Amniotic epithelial cell (primary cell): Measurements from ENCODE around the gene DMXL1.
"Not testable (repeated sequence)": the region's sequence is repeated elsewhere in the genome, so short reads cannot be mapped to it uniquely, and the experiment has no call there.

Experiments used
- DNase-seq: peaks from one replicate; pipeline ENCODE4 v3.0.0-alpha.2; 2010; ENCODE audit warnings: low read depth

The DMXL1 gene

DNA sequence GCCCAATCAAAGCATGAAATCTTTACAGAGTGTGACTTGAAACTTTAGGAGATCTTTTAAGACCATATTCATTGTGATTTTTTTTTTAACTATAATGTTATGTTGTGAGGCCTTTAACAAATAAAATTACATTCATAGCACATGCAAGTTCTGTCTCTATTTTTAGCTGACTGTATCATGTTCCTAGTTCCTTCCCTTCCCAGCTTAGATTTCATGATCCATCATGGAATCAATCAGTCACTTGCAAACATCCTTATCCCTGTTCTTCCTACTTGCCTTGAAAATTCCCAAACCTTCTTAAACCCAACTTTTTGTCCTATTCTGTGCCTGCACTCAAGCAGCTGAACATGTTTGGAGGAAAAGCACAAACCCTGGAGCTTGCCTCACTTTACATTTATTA lies 141.8 kb downstream of the DMXL1 start:
- no peak for DNase-seq

DNA sequence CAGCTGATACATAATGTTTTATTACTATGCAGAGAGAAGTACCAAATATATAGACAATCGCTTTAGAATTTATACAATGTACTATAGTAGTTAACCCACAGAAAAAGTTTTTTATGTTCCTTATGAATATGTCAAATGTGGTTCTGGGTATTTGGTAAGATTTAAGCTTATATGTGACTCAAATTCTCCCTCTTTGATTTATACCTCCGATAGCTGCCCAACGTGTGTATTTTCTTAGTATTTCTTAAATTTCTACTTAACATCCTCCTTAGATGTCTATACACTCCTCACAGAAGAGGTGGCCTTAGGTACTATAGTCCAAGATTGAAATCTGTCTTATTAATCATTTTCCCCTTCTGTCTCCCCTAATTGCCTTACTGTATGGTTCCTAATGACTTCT lies 146.3 kb downstream of the DMXL1 start:
- no peak for DNase-seq

DNA sequence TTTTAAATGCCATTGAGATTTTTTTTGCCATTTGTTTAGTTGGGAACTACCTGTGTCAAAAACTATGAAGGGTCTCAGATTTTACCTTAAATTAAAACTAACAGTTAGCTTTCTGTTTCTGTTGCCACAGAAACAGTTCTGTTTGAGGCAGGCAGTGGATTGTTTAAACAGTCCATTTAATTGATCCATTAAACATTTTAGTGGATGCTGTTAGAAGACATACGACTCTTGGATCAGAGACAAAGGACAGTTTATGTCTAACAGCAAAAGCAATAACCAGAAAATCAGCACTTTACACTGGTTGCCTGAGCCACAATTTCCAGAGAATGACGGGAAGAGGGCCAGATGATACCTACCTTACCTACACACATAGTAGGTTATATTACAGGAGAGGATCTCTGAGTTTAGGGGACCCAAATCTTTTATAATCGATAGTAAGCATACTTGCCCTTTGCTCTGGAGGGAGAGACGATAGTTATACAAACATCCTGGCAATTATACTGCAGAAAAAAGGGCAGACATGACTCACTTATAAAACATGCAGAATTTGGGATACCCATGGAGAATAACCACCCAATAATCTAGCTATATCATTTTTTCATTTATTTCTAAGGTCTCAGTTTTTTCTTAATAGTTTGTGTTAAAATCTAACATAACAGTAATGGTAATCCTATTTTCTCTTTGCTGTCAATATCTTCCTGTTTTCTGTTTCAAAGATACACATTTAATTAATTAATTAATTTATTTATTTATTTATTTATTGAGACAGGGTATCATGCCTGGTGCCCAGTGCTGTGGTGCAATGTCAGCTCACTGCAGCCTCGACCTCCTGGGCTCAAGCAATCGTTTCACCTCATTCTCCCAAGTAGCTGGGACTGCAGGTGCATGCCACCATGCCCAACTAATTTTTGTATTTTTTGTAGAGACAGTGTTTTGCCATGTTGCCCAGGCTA lies 148.2 kb downstream of the DMXL1 start:
- no peak for DNase-seq

- DNase-seq, result no peak
These were observed 149.8 kb downstream of the DMXL1 start for GRCh38 chr5:119220576-119221197.

GRCh38 chr5:119221330-119221729 lies 150.4 kb downstream of the DMXL1 start:
- DNase-seq, result no peak

GRCh38 chr5:119229950-119230349 lies 159.1 kb downstream of the DMXL1 start:
- DNase-seq, result no peak

- DNase-seq, result no peak
These were observed 167.6 kb downstream of the DMXL1 start for GRCh38 chr5:119238265-119239118.

DNA sequence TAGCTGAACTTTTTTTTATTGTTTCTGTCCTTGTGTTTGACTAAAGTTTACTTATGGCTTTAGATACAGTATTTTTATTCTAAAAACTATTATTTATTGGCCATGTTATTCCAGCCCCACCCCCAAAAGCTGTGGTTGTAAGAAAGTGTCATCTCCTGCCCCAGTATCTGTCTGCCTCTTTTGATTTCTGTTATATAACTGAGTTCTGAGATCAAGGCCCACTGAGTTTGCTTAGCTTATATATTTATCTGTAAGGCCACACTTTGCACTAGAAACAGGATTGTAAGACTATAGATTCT lies 168.2 kb downstream of the DMXL1 start:
- DNase-seq, result no peak

DNA sequence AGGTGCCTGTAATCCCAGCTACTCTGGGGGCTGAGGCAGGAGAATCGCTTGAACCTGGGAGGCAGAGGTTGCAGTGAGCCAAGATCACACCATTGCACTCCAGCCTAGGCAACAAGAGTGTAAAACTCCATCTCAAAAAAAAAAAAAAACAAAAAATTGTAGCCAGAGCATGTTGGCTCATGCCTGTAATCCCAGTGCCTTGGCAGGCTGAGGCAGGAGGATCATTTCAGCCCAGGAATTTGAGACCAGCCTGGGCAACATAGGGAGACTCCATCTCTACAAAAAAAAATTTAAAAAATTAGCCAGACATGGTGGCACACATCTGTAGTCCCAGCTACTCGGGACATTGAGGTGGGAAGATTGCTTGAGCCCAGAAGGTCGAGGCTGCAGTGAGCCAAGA lies 168.9 kb downstream of the DMXL1 start:
- not testable (repeated sequence) for DNase-seq

GRCh38 chr5:119243888-119244287 lies 173.0 kb downstream of the DMXL1 start:
- no peak for DNase-seq

DNA sequence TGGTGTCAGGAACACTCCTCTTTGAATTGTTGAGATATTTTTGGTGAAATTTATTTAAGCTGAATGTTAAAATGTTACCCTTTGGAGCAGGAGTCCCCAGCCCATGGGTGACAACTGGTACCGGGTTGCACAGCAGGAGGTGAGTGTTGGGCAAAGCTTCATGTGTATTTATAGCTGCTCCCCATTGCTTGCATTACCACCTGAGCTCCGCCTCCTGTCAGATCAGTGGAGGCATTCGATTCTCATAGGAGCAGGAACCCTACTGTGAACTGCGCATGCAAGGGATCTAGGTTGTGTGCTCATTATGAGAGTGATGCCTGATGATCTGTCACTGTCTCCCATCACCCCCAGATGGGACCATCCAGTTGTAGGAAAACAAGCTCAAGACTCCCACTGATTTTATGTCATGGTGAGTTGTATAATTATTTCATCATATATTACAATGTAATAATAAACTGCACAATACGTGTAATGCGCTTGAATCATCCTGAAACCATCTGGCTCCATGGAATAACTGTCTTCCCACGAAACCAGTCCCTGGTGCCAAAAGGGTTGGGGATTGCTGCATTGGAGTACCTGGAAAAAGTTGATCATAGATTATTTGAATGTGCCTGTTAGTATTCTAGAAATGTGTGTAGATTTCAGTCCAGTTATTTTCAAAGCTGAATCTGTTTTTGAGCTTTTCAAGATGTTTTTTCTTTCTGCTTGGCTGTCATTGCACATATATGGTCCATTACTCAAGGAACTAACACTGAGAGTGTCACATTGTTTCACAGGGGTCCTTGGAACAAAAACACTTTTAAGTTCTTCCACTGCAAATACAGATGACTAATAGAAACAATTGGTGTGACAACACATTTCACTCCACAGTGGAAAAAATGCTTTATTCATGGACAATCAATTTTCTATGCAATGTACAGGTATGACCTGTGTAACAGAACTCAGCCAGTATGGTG lies 180.3 kb downstream of the DMXL1 start:
- DNase-seq, result peak; percentile 49

- peak; percentile 33 for DNase-seq
These were observed 184.9 kb downstream of the DMXL1 start for GRCh38 chr5:119255571-119256356.

- DNase-seq, result no peak
These were observed 186.7 kb downstream of the DMXL1 start for GRCh38 chr5:119257613-119258012.

DNA sequence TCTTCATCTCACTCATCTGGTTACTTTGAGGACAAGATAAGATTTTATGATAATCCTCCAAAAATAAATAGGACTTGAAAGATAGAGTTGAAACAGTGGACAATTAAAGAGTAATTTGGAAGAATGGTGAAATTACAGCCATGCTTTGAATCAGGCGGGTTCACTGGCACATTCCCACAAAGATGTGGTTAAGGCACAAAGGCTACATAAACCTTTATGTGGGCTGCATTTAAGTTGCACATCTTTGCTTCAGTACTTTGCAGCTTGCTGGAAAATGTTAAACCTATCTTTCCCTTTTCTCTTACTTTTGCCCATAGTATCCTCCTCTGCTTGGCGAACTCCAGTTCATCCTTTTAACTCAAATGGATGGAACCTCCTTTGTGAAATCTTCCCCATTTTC lies 192.8 kb downstream of the DMXL1 start:
- no peak for DNase-seq

GRCh38 chr5:119264186-119264585 lies 193.3 kb downstream of the DMXL1 start:
- no peak for DNase-seq

GRCh38 chr5:119267958-119268386 lies 197.1 kb downstream of the DMXL1 start:
- DNase-seq, result peak; percentile 91

DNA sequence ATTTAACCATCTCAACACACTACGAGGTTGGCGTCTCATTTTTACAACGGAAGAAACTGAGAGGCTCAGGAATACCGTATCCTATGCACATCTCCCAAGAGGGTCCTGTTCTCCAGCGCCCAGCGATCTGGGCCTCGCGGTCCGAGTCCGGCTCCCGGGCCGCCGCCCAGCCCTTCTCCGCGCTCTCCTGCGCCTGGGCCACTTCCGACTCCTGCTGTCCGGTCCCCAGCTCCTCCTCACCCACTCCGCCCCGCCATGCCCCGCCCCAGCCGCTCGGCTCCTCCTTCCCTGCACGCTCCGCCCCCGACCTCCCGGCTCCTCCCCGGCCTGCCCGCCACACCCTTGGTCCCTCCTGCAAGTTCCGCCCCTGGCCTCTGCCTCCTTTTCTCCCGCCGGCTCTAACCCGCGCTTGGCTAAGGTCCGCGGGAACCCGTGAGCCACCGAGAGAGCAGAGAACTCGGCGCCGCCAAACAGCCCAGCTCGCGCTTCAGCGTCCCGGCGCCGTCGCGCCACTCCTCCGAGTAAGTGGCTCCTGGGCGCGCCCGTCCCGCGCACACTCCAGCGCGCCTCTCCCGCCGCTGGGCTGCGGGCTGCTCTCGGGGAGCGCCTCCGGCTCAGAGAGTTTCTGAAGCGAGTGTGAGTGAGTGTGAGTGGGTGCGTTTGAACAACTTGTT lies 197.6 kb downstream of the DMXL1 start:
- DNase-seq, result peak; percentile 84

DNA sequence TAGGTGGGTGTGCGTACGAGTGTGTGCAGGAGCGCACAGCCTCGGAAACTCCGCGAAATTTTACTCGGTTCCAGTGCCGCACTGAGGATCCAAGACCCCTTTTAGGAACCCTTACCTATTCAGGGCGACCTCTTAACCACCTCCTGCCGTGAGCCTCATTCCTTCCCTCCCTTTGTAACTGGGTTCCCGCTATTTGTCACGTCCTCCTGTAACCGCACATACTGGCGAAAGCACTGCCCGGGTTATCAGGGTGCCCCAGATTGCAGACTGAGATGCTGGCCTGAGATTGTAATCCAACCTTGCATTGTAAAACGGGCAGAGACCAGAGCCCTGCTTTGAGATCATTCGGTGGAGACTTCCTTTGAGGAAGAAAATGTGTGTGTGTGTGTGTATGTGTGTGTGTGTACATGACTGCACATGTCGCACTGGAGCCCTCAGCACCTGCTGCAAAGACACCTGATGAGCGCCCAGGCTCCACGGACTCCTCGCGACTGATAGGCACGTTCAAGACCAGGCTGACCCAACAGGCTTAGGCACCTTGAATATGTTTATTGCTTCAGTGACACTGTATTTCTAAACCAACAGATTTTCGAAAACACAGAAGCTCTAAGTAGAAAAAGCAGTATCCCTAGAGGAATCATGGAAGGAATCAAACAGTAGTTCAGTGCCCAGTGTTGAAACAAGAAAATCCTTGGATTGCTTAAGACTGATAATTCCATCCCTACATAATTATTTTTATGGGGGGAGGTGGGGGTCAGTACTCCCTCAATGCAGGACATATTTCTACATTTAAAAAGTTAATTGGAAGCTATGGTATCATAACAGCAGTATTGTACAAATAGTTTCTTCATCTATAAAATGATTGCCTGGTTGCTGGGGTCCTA lies 198.4 kb downstream of the DMXL1 start:
- peak; percentile 19 for DNase-seq

- no peak for DNase-seq
These were observed 199.3 kb downstream of the DMXL1 start for GRCh38 chr5:119270121-119270565.
